ENCODE results near the gene MMP17. TPM values are rescaled to one million over a fixed set of nuclear protein-coding genes. Genes with fewer than 3 reads are reported as not detected.
A peak's percentile ranks its signal among the peaks of the same experiment; 100 is the strongest.

MMP17 gene
- total and polyA plus RNA-seq, 2 donors (not counting 1 experiment from before 2014, with no cell fraction given) = 14.8 to 140 TPM

DNA sequence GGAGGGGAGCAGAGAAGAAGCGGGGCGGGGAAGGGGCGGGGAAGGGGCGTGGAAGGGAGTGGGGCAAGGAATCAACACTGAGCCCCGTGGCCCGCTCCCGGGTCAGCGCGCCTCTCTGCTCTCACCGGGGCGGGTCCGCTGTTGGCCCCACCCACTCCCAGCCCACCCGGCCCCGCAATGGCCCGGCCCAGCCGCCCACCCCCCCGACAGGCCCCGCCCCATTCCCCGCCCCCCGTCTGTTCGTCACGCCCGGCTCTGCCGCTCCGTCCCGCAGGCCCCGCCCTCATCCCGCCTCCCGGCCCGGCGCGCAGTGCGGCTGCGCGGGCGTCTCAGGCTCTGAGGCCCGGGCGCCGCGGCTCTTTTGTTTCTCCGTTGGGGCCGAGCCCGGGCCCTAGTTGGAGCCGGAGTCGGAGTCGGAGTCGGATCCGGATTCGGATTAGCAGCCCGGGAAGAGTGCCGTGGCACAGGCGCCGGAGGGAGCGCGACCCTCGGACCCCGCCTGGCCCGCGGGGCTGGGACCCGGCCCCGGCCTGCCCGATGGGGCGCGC lies 66.2 kb downstream of the MMP17 start, which contains the start of gene ULK1:
Gene ULK1 (plus strand): TSS at position 310 of the 548 bp plus-strand sequence. CDS start 380 bp downstream, outside the sequence.
- CTCF ChIA-PET = no interaction called here
- POLR2A ChIA-PET = no interaction called here
- H3K27me3 ChIP-seq (replicated peaks in 1 of 4; ENCODE audit: control extremely low read depth in 1 of 4, control insufficient read depth in 3 of 4, insufficient read depth in 4 of 4, low read length in 3 of 4) = no peaks in the 10 kb centered on the region
- peak within 1 kb of the TSS; percentile 88 for H3K27ac Mint-ChIP-seq
- peaks cover 4% of the 10 kb centered on the region for H3K27me3 Mint-ChIP-seq
- peaks cover 0 to 4% (median 0%) of the 10 kb centered on the region in 3 donors for H3K9me3 ChIP-seq (ENCODE audit: control extremely low read depth in 1 of 3, control insufficient read depth in 2 of 3, insufficient read depth in 1 of 3, low read length in 2 of 3)
- intact Hi-C loops (cut with micrococcal nuclease) = loop anchor here (1.0 to 10.0 kb wide), 3 partner anchors 35 to 130 kb away; partner anchors contain the start of genes EP400 and PUS1
- peak within 1 kb of the TSS; percentile 6 to 69 for H3K27ac ChIP-seq (ENCODE audit: low read length in 2 of 2)
- H3K9ac ChIP-seq (ENCODE audit: low read length) = peak within 1 kb of the TSS; percentile 72
- peak; percentile 80 for ATAC-seq (ENCODE audit: low read depth)
- peak within 1 kb of the TSS; percentile 98 for H3K4me2 ChIP-seq (replicated peaks; ENCODE audit: low read depth, low read length, poor library complexity, severe bottlenecking)
- DNase-seq = peak; percentile 91
- H3K36me3 ChIP-seq (replicated peaks in 1 of 2; ENCODE audit: control extremely low read depth in 1 of 2, control insufficient read depth in 1 of 2, extremely low read depth in 1 of 2, insufficient read depth in 2 of 2, low read length in 1 of 2) = peaks cover 2 to 8% of the 10 kb centered on the region in 2 experiments
- under 1% methylated on average over 47 of the region's 64 CpGs for WGBS (ENCODE audit: insufficient coverage)
- peaks cover 18 to 23% of the 10 kb centered on the region in 2 donors for H3K4me1 ChIP-seq (ENCODE audit: control insufficient read depth in 2 of 2, insufficient read depth in 2 of 2, low read length in 2 of 2)
- H3K4me1 Mint-ChIP-seq = peaks cover 21% of the 10 kb centered on the region
- no peak for TF ChIP-seq EZH2 (IDR thresholded peaks at IDR 0.05; ENCODE audit: borderline replicate concordance, insufficient read depth, low read depth, low read length, poor library complexity, severe bottlenecking)
- TF ChIP-seq, protein P1, sequence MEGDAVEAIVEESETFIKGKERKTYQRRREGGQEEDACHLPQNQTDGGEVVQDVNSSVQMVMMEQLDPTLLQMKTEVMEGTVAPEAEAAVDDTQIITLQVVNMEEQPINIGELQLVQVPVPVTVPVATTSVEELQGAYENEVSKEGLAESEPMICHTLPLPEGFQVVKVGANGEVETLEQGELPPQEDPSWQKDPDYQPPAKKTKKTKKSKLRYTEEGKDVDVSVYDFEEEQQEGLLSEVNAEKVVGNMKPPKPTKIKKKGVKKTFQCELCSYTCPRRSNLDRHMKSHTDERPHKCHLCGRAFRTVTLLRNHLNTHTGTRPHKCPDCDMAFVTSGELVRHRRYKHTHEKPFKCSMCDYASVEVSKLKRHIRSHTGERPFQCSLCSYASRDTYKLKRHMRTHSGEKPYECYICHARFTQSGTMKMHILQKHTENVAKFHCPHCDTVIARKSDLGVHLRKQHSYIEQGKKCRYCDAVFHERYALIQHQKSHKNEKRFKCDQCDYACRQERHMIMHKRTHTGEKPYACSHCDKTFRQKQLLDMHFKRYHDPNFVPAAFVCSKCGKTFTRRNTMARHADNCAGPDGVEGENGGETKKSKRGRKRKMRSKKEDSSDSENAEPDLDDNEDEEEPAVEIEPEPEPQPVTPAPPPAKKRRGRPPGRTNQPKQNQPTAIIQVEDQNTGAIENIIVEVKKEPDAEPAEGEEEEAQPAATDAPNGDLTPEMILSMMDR (IDR thresholded peaks at IDR 0.05) = no peak
- H3K9me3 Mint-ChIP-seq (ENCODE audit: insufficient read depth) = no peaks in the 10 kb centered on the region
- H3K4me3 ChIP-seq (ENCODE audit: control extremely low read depth in 1 of 5, extremely low read depth in 1 of 5, insufficient read depth in 1 of 5, low read depth in 2 of 5, low read length in 4 of 5) = peak within 1 kb of the TSS; percentile 49 to 74 (median 59)
- peaks cover 29% of the 10 kb centered on the region for H4K20me1 ChIP-seq (ENCODE audit: control insufficient read depth, insufficient read depth, low read length, poor library complexity, severe bottlenecking)
- peak within 1 kb of the TSS; percentile 73 for H2AFZ ChIP-seq (ENCODE audit: insufficient read depth, low read depth, low read length, poor library complexity, severe bottlenecking)
- H3K4me3 Mint-ChIP-seq = peak within 1 kb of the TSS; percentile 91
- peaks cover 39% of the 10 kb centered on the region for H3K79me2 ChIP-seq (ENCODE audit: control insufficient read depth, insufficient read depth, low read length)
